GM12873 (cell line): ENCODE measurements around the gene VASH2.

Experiments
- TF ChIP-seq, protein P1 (sequence below): IDR thresholded peaks from 2 replicates; pipeline ENCODE4 v1.5.1; 2012; ENCODE audit warnings: low read depth, mild to moderate bottlenecking, moderate library complexity, low read length, control low read depth; ENCODE audit not compliant: insufficient read depth; ENCODE audit errors: missing control alignments

Gene VASH2

DNA sequence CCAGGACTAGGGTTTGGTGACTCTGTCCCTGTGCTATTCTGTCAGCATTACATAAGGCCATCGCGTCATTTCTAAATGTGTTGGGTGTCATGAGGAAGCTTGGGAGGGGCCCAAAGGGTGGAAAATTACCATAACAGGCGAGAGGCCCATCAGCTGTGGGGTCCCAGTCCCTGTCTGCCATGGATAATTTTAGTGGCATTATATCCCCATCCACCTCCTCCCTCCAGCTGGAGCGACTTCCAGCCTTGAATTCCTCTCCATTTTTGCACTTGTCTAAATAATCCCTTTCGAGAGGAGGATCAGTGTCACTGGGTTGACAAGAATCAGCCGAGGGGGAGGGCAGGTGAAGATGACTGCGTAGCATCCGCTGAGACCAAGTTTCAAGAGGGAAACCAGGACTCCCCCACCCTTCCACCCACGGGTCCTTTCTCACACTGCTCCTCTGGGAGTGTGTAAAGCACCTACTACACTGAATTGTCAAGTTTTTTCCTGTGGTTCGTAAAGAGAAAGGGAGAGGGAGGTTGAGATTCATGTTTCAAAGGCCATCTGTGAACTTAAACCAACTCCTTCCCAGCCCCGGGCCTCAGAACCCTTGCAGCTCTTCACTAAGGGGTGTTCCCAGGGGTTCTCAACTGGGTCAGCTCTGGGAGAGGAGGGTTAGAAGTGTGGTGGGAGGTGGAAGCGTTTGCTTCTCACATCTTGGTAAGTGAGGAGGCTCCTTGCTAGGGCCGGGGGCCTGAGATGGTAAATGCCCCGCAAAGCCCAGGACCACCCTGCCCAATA lies 29.2 kb downstream of the VASH2 start:
- TF ChIP-seq, protein P1, sequence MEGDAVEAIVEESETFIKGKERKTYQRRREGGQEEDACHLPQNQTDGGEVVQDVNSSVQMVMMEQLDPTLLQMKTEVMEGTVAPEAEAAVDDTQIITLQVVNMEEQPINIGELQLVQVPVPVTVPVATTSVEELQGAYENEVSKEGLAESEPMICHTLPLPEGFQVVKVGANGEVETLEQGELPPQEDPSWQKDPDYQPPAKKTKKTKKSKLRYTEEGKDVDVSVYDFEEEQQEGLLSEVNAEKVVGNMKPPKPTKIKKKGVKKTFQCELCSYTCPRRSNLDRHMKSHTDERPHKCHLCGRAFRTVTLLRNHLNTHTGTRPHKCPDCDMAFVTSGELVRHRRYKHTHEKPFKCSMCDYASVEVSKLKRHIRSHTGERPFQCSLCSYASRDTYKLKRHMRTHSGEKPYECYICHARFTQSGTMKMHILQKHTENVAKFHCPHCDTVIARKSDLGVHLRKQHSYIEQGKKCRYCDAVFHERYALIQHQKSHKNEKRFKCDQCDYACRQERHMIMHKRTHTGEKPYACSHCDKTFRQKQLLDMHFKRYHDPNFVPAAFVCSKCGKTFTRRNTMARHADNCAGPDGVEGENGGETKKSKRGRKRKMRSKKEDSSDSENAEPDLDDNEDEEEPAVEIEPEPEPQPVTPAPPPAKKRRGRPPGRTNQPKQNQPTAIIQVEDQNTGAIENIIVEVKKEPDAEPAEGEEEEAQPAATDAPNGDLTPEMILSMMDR = no peak

DNA sequence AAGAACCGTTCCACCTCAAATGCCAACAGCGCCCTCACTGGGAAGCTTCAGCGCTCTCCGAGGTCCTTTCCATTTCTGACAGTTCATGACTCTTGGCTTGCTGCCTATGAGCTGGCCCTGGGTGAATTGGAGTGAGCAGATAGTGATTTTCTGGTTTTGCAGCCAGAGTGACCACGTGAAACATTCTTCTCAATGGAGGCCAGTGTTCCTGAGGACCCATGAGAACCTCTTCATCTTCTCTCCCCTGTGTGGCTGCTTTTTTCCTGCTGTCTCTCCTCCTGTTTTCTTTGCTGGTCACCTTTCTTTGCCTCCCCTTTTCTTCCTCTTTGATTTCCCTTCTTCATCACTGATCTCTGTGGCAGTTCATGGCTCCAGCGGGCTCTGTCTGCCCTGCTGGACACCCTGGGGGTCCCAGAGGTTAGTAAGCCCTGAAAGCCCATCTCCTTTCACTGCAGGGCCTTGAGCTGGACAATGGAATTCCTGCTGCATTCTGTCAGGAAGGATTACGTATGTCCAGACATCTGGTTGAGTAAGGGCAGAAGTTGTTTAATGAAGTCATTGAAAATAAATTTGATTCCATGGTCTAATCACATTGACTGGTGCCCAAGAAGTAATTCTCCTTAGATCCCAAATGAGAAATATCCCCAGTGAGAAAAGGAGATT lies 29.9 kb downstream of the VASH2 start:
- TF ChIP-seq, protein P1 = peak; percentile 33

DNA sequence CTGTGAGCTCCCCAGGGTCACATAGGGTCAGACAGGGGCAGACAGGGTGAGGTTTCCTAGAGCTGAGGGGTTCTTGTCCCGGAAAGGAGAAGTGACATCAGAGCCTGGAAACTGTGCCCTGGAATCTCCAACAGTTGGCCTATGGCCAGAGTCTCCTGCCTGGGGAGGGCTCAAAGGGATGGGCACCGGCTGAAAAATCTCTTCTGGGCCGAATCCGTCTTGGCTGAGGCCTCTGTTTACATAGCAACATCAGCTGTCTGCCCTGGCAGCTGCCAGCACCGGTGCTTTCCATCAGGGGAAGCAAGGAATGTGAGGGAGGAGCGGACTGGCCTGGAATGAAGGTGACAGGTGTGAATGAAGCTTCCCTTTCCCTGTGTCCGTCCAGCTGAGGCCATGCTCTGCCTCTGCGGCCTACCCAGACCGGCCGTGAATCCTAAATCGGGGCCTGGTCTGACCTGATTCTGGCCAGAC lies 30.7 kb downstream of the VASH2 start:
- TF ChIP-seq, protein P1 = no peak

DNA sequence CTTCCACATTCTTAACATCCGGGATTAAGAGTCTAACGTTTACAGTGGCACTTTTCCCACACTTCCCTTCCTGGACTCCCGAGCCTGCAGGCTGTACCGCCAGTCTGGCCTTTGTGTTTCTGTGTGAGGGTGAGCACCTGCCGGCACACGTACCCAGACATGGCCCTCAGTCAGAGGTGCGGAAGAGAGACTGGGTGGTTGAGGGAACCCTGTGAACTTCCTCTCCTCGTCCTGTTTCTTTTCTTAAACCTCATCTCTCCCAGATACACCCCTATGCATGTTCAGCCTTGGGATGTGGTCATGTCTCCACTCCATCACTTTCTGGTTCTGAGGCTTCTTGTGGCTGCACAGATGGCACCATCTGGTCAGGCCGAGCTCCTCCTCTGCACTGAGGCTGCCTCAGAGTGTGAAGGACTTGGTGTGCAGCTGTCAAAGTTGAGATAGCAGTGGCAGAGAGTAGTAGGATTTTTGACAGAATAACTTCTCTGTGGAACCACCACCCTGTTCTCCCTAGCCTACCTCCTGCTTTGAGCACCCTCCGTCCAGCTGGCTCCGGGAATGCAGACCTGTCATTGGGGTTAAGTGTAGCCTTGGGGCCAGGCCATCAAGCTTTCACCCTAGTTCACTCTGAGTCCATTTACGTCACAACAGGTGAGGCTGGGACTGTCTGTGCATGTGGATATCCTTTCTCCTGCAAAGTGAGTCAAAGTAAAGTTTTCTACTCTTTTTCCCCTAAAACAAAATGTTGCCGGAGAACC lies 31.4 kb downstream of the VASH2 start:
- TF ChIP-seq, protein P1 = no peak

DNA sequence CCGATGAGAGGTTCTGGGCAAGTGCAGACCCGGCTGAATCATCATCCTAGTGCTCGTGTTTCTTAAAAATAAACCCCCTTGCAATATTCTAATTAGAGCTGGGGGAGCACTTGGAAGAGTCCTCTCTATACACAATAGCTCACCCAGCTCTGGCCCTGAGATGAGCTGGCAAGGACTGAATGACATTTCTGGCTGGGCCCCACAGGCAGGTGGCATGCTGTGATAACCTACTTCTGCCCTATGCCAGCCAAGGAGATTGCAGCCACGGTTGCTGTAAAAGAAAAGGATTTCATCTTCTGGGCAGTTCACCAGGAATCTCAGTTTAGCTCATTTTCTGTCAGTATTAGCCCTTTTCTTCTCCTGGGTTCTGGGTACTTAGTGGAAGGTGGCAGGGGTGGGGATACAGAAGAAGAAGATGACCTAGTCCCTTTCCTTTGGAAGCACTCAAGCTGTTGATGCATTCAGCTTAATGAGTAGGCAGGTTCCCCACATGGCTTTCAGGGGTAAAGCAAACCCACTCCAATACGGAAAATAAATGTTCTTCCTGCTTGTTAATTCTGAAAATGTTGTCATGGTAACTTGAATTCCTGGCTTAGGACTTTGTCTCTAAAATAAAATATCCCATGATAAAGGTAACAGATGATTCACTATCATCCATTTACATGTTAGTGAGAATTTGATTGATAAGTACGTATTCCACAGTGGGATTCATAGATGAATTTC lies 32.2 kb downstream of the VASH2 start:
- TF ChIP-seq, protein P1 = no peak

DNA sequence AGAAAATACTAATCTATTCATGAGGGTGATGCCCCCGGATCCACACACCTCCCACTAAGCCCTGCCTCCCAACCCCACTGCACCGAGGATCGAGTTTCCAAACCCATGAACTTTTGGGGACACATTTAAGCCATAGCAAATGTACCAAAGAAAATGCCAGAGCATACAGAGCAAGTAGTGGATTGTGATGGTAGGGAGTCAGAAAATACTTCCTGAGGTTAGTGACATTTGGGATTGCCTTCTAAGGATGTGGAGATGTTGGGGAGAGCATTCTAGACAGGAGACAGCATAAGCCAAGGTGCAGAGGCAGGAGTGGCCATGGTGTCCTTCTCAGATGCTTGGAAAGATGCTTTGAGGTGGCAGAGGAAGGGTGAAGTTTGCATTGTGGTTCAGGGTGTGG lies 33.1 kb downstream of the VASH2 start:
- TF ChIP-seq, protein P1 = no peak
